ENCODE data around the gene ANGEL2.

DNA sequence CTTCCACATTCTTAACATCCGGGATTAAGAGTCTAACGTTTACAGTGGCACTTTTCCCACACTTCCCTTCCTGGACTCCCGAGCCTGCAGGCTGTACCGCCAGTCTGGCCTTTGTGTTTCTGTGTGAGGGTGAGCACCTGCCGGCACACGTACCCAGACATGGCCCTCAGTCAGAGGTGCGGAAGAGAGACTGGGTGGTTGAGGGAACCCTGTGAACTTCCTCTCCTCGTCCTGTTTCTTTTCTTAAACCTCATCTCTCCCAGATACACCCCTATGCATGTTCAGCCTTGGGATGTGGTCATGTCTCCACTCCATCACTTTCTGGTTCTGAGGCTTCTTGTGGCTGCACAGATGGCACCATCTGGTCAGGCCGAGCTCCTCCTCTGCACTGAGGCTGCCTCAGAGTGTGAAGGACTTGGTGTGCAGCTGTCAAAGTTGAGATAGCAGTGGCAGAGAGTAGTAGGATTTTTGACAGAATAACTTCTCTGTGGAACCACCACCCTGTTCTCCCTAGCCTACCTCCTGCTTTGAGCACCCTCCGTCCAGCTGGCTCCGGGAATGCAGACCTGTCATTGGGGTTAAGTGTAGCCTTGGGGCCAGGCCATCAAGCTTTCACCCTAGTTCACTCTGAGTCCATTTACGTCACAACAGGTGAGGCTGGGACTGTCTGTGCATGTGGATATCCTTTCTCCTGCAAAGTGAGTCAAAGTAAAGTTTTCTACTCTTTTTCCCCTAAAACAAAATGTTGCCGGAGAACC is 33.9 kb downstream of the ANGEL2 start:
- TF ChIP-seq, protein P1, sequence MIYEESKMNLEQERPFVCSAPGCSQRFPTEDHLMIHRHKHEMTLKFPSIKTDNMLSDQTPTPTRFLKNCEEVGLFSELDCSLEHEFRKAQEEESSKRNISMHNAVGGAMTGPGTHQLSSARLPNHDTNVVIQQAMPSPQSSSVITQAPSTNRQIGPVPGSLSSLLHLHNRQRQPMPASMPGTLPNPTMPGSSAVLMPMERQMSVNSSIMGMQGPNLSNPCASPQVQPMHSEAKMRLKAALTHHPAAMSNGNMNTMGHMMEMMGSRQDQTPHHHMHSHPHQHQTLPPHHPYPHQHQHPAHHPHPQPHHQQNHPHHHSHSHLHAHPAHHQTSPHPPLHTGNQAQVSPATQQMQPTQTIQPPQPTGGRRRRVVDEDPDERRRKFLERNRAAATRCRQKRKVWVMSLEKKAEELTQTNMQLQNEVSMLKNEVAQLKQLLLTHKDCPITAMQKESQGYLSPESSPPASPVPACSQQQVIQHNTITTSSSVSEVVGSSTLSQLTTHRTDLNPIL (CRISPR knock-in tag; IDR thresholded peaks at IDR 0.05; ENCODE audit: low read depth): no peak
- TF ChIP-seq, protein P2, sequence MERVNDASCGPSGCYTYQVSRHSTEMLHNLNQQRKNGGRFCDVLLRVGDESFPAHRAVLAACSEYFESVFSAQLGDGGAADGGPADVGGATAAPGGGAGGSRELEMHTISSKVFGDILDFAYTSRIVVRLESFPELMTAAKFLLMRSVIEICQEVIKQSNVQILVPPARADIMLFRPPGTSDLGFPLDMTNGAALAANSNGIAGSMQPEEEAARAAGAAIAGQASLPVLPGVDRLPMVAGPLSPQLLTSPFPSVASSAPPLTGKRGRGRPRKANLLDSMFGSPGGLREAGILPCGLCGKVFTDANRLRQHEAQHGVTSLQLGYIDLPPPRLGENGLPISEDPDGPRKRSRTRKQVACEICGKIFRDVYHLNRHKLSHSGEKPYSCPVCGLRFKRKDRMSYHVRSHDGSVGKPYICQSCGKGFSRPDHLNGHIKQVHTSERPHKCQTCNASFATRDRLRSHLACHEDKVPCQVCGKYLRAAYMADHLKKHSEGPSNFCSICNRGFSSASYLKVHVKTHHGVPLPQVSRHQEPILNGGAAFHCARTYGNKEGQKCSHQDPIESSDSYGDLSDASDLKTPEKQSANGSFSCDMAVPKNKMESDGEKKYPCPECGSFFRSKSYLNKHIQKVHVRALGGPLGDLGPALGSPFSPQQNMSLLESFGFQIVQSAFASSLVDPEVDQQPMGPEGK (CRISPR knock-in tag; IDR thresholded peaks at IDR 0.05; ENCODE audit: borderline replicate concordance): no peak
- TF ChIP-seq ZFP30 (CRISPR knock-in tag; IDR thresholded peaks at IDR 0.05): no peak
- no peak for TF ChIP-seq CSDC2 (CRISPR knock-in tag; IDR thresholded peaks at IDR 0.05)
- TF ChIP-seq ZFP3 (CRISPR knock-in tag; IDR thresholded peaks at IDR 0.05): no peak
